ENCODE data around the gene AKR1D1.
"Not testable (repeated sequence)": the region's sequence is repeated elsewhere in the genome, so short reads cannot be mapped to it uniquely, and the experiment has no call there.

AKR1D1 gene

GRCh38 chr7:138125119-138125518 lies 48.9 kb downstream of the AKR1D1 start:
- DNase-seq (ENCODE audit: low read depth), result no peak

GRCh38 chr7:138125598-138126111 lies 49.4 kb downstream of the AKR1D1 start:
- DNase-seq (ENCODE audit: low read depth), result no peak

GRCh38 chr7:138126928-138127327 lies 50.7 kb downstream of the AKR1D1 start:
- no peak for DNase-seq (ENCODE audit: low read depth)

DNA sequence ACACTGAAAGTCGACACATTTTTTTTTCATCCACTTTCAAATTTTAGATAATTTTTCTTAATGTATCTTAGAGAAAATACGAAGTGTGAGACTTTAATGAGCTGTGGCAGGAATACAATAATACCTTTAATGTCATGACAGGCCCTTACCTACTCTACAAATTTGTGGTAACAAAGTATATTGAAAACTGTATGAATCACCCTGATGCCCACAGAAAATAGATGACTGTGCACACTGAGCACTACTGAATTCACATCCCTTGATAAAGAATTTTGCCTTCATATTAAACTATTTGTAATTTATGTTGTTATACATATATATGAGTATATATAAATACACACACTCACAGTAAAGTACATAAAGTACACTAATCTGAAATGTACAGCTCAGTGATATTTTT lies 51.7 kb downstream of the AKR1D1 start:
- no peak for DNase-seq (ENCODE audit: low read depth)

DNA sequence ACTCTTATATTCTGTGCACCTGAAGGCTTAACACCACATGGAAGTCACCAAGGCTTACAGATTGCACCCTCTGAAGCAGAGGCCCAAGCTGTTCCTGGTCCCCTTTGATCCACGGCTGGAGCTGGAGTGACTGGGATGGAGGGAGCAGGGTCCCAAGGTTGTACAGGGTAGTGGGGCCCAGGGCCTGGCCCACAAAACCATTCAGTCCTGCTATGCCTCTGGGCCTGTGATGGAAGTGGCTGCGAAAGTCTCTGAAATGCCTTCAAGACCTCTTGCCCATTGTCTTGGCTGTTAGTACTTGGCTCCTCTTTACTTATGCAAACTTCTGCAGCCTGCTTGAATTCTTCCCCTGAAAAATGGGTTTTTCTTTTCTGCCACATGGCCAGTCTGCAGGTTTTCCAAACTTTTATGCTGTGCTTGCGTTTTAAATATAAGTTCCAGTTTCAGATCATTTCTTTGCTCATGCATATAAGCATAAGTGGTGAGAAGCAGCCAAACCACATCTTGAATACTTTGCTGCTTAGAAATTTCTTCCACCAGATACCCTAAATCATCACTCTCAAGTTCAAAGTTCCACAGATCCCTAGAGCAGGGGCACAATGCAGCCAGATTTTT lies 53.4 kb downstream of the AKR1D1 start:
- DNase-seq (ENCODE audit: low read depth), result no peak

DNA sequence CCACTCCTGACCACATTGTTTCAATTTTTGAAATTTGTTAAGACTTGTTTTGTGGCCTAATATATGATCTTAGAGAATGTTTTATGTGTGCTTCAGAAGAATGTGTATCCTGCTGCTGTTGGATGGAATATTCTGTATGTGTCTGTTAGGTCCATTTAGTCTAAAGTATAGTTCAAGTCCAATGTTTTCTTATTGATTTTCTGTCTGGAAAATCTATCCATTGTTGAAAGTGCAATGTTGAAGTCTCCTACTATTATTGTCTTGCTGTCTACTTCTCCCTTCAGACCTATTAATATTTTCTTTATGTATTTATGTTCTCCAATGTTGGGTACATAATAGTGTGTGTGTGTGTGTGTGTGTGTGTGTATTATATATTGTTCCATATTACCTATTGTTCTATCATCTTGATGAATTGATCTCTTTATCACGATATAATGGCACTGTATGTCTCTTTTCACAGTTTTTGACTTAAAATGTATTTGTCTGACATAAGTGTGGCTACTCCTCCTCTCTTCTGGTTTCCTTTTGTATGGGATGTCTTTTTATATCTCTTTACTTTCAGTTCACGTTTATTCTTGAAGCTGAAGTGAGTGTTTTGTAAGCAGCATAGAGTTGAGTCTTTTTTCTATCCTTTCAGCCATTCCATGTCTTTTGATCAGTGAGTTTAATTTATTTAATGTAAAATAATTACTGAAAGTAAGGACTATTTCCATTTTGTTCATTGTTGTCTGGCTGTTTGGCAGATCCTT lies 61.3 kb downstream of the AKR1D1 start:
- DNase-seq (ENCODE audit: low read depth), result no peak

- DNase-seq (ENCODE audit: low read depth), result no peak
Measured at GRCh38 chr7:138138244-138138643, 62.0 kb downstream of the AKR1D1 start.

- no peak for DNase-seq (ENCODE audit: low read depth)
Measured at GRCh38 chr7:138142583-138143201, 66.4 kb downstream of the AKR1D1 start.

GRCh38 chr7:138144958-138145357 lies 68.7 kb downstream of the AKR1D1 start:
- no peak for DNase-seq (ENCODE audit: low read depth)

DNA sequence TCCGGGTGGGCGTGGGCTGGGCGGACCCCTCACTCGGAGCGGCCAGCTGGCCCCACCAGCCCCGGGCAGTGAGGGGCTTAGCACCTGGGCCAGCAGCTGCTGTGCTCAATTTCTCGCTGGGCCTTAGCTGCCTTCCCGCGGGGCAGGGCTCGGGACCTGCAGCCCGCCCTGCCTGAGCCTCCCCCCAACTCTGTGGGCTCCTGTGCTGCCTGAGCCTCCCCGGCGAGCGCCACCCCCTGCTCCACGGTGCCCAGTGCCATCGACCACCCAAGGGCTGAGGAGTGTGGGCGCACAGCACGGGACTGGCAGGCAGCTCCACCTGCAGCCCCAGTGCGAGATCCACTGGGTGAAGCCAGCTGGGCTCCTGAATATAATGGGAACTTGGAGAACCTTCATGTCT lies 70.0 kb downstream of the AKR1D1 start:
- not testable (repeated sequence) for DNase-seq (ENCODE audit: low read depth)

DNA sequence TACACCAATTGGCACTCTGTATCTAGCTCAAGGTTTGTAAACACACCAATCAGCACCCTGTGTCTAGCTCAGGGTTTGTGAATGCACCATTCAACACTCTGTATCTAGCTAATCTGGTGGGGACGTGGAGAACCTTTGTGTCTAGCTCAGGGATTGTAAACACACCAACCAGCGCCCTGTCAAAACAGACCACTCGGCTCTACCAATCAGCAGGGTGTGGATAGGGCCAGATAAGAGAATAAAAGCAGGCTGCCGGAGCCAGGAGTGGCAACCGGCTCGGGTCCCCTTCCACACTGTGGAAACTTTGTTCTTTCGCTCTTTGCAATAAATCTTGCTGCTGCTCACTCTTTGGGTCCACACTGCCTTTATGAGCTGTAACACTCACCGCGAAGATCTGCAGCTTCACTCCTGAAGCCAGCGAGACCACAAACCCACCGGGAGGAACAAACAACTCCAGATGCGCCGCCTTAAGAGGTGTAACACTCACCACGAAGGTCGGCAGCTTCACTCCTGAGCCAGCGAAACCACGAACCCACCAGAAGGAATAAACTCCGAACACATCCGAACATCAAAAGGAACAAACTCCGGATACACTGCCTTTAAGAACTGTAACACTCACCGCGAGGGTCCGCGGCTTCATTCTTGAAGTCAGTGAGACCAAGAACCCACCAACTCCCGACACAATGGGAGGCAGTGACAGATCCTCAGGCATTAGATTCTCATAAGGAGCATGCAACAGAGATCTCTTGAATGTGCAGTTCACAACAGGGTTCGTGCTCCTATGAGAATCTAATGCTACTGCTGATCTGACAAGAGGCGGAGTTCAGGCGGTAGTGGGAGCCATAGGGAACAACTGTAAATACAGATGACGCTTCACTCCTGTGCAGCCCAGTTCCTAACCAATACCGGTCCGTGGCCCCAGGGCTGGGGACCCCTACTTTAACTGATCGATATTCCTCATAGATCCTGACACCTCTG lies 70.8 kb downstream of the AKR1D1 start:
- not testable (repeated sequence) for DNase-seq (ENCODE audit: low read depth)

DNA sequence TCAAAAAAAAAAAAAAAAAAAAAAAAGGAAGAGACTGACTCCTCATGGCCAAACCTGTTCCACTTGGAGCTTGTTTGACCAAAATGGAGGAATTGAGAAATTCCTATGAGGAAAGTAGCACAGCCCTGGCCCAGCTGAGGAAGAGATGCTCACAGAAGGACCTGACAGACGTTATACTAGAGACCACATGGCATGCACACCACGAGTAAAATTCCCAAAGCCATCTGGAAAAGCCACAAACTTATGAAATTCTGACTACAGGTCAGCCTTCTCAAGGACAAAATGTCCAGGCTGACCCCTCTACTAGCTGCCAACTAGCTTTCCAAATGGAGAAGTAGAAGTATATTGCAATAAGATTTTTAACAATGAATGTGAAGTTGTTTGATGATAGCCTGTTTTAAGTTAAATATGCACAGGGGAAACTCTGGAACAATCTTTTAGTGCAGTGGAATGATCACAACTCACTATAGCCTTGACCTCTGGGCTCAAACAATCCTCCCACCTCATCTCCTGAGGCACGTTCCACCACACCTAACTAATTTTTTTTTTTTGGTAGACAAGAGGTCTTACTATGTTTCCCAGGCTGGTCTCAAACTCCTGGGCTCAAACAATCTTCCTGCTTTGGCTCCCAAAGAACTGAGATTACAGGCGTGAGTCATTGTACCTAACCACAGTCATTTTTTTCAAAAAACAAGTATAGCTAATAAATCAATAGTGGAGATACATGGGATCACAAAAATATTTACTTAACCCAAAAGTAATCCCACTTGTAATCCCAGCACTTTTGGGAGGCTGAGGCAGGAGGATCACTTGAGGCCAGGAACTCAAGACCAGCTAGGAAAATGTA lies 75.7 kb downstream of the AKR1D1 start:
- DNase-seq (ENCODE audit: low read depth), result no peak

DNA sequence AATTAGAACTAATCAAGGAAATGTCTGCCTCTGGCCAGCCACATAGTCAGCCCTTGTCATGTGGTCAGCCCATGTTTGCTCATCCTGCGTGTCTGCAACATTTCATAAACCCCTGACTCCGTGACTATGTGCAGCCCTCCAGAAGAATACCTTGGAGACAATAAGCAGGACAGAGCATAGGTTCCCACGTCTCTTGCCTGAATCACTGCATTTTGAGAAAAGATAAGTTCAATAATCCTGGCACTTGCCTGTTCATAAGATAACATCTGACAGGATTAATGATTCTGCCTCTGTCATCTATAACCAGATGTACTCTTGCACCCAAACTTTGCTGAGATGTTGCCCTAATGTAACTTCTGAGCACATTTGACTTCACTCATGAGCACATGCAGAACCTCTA lies 78.4 kb downstream of the AKR1D1 start:
- no peak for DNase-seq (ENCODE audit: low read depth)

GRCh38 chr7:138157702-138158101 lies 81.4 kb downstream of the AKR1D1 start:
- no peak for DNase-seq (ENCODE audit: low read depth)

DNA sequence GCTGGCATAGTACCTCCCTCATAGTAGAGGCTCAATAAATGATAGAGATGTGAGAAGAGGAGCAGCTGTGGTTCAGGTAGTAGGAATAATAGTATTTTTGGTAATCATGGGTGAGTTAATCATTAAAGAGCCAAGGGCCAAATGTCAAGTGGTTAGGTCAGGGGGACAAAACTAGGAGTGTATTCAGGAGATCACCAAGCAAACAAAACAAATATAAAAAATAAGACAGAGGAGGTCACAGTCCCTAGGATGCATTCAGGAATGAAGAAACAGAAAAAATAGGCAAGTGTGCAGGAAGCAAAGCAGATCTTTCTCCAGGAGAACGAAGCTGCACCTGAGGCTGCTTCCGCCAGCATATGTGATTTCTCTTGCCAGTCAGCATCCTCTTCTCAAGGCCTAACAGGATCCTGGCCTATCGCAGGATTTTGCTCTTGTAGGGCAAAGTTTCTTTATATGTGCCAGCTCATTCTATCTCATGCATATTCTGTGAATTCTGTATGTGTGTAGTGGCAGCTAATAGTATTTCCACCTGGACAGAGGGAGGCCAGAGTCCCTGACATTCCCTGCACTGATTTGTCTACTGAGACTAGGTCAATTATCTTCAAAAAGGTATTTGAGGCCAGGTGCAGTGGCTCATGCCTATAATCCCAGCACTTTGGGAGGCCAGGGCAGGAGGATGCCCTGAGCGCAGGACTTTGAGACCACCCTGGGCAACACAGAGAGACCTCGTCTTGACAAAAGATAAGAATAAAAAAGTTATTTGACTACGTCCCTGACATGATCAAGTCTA lies 82.7 kb downstream of the AKR1D1 start:
- no peak for DNase-seq (ENCODE audit: low read depth)

DNA sequence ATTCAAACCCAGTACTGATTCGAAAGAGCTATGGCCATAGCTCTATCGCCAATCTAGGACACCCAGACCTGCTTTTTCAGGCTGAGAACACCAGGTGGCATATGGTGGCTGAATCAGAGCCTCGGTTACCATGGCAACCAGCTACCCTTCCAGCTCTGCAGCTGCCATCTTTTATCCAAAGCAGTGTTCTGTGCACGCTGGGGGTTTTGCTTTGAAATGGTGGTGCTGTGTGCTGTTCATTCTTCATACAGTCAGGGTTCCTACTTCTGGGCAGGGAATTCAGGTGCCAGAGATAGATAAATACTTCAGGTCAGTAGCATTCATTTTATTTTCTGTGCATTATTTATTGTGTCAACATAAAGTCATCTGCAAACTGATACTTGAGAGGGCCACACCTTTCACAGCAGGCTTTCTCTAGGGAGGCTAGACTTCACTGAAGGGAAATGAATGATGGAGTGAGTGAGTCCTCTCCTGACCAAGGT lies 85.4 kb downstream of the AKR1D1 start:
- DNase-seq (ENCODE audit: low read depth), result peak; percentile 14

DNA sequence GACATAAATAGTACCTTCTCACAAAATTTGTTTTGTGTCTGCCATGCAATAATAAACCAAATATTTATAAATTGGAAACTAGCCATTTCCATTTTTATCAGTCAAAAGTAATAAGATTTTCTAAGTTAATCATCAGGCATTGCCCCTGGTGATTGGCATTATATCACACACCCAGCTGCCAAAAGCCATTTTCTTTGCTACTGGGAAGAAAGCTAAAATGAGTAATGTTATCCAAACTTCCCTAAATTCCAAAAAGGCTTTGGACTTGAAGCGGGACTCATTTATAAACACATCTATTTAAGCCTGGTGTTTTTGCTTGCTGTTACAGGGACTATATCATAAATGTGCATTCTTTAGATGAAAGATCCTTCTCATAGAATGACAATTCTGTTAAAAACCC lies 86.0 kb downstream of the AKR1D1 start:
- no peak for DNase-seq (ENCODE audit: low read depth)

DNA sequence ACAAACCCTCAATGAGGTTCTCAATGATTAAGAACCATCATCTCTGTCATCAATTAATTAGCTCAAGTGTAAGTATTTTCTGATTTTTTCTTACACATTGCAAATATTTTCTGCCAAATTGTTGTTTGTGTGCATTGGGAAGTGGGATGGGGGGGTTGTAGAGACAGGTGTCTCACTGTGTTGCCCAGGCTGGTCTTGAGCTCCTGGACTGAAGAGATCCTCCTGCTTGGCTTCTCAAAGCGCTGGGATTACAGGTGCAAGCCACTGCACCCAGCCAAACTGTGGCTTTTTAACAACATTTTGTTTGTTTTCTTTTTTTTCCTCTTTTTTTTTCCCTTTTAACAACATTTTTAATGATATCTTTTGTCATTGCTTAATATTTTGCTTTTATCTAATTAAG lies 87.5 kb downstream of the AKR1D1 start:
- no peak for DNase-seq (ENCODE audit: low read depth)

DNA sequence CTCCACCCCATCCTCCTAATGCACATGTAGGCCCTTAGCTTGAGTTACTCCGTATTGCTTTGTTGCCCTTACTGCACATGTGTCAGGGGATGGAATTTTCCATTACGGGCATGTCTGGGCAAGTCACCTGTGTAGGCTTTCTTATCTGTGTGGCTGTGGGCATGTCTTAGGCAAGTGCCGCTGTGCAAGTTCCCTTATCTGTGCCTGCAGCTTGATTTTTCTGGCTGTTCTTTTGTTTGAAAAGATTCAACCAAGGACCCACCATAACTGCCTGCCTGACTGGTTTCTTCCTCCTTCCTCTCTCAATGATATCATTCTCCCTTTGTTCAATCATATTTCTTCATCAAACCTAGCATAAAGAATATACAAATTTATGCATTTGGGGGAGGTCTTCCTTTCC lies 88.5 kb downstream of the AKR1D1 start:
- DNase-seq (ENCODE audit: low read depth), result no peak

DNA sequence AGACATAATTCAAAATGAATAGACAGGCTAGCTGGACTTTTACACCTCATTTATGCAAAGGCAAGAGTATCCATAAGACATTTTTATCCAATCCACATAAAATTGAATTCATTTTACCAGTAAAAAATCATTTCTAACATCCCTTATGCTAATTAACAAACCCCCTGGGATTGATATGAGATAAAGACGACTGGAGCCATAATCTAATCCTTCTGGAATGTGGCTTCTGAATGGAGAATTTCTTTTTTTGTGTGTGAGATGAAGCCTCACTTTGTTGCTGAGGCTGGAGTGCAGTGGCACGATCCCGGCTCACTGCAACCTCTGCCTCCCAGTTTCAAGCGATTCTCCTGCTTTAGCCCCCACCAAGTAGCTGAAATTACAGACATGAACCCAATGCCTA lies 90.4 kb downstream of the AKR1D1 start:
- DNase-seq (ENCODE audit: low read depth), result no peak

Measured in stimulated activated CD8-positive, alpha-beta memory T cell treated with anti-CD3 and anti-CD28 coated beads, Interleukin-7, amount 100 ng/mL, for 24 hours (primary cell).